ENCODE results near the gene SF1. TPM values are rescaled to one million over a fixed set of nuclear protein-coding genes. Genes with fewer than 3 reads are reported as not detected.

Gene SF1
- total and polyA plus RNA-seq, 9 of the 15 experiments (the other 6 are each of a cell fraction or from before 2014, with no cell fraction given), result 13.1 to 334 (median 111) TPM

- Histone ChIP-seq H3K4me2 (ENCODE audit: insufficient read depth, low read length) (no peak overlapping the region), H3K36me3 (ENCODE audit: control insufficient read depth, insufficient read depth, low read length) (no peaks in the 10 kb centered on the region), H3K9me1 (ENCODE audit: control insufficient read depth, insufficient read depth, low read length) (no peaks in the 10 kb centered on the region), H3K9ac (ENCODE audit: insufficient read depth in 1 of 2, low read depth in 2 of 2, low read length in 2 of 2) (0 out of 4 replicates have a peak overlapping the region, but pooled peaks of 1 of the 2 experiments have one; percentile 3), H4K20me1 (replicated peaks; ENCODE audit: control insufficient read depth, insufficient read depth, low read length) (no peaks in the 10 kb centered on the region), H3K27me3 (ENCODE audit: control insufficient read depth in 2 of 2, insufficient read depth in 2 of 2, low read length in 2 of 2) (peaks cover 0 to 3% of the 10 kb centered on the region in 2 experiments; a peak in 3 of 5 replicates), H3K27ac (ENCODE audit: extremely low read depth, low read depth, low read length) (no peak overlapping the region), H3K79me2 (ENCODE audit: control insufficient read depth, insufficient read depth, low read length) (no peaks in the 10 kb centered on the region), H3K9me3 (replicated peaks; ENCODE audit: control insufficient read depth, insufficient read depth, low read depth, low read length) (no peaks in the 10 kb centered on the region), H3K4me3 (no peak overlapping the region), H3K4me1 (replicated peaks in 1 of 2; ENCODE audit: control insufficient read depth in 2 of 2, insufficient read depth in 2 of 2, low read length in 2 of 2) (peaks cover 0 to 26% of the 10 kb centered on the region in 2 experiments; a peak in 3 of 5 replicates), H2AFZ (ENCODE audit: low read depth, low read length) (no peak overlapping the region)
- no TSS peak for BruUV-seq (replicated peaks)
- intact Hi-C loops (cut with micrococcal nuclease) (no loop called here), in situ Hi-C loops (cut with MboI) (loop anchor here (5.0 kb wide), 1 partner anchor 74 kb away; no protein-coding TSS in a partner anchor)
- 60% methylated on average over 15 of the region's 15 CpGs for WGBS (ENCODE audit: insufficient coverage, low coverage, missing lambda C conversion rate)
- DNase-seq (ENCODE audit: extremely low read depth in 1 of 4, low spot score in 3 of 4), result no peak
- ChIA-PET CTCF (ENCODE audit: low intra/inter-chr PET ratio) (no interaction called here), POLR2A (no interaction called here)
- FAIRE-seq, result no peak
- TF ChIP-seq JUNB (CRISPR knock-in tag; conservative IDR thresholded peaks at IDR 0.05) (no peak), CBX2 (IDR thresholded peaks at IDR 0.05; ENCODE audit: insufficient read depth, low read length, poor library complexity, severe bottlenecking) (no peak), MTA3 (IDR thresholded peaks at IDR 0.05; ENCODE audit: borderline replicate concordance) (no peak), TRIM28 (IDR thresholded peaks at IDR 0.05) (no peak), LCOR (CRISPR knock-in tag; IDR thresholded peaks at IDR 0.05) (no peak), ZFP30 (CRISPR knock-in tag; IDR thresholded peaks at IDR 0.05; ENCODE audit: borderline replicate concordance) (no peak), ZFPM2 (CRISPR knock-in tag; IDR thresholded peaks at IDR 0.05) (no peak), ZNF165 (CRISPR knock-in tag; IDR thresholded peaks at IDR 0.05; ENCODE audit: borderline replicate concordance) (no peak), TCF7L2 (IDR thresholded peaks at IDR 0.05; ENCODE audit: low read depth, low read length) (no peak), ADNP (tag; IDR thresholded peaks at IDR 0.05) (no peak), STAT5A (IDR thresholded peaks at IDR 0.05; ENCODE audit: borderline replicate concordance, low read length) (no peak), FOXA1 (IDR thresholded peaks at IDR 0.05; ENCODE audit: borderline replicate concordance) (no peak), SRSF7 (optimal IDR thresholded peaks at IDR 0.05; ENCODE audit: low read depth, low read length) (no peak), BRD4 (IDR thresholded peaks at IDR 0.05) (no peak), NR1H2 (CRISPR knock-in tag; IDR thresholded peaks at IDR 0.05) (no peak), ZNF224 (CRISPR knock-in tag; IDR thresholded peaks at IDR 0.05) (no peak), NR2C1 (IDR thresholded peaks at IDR 0.05) (no peak), NR2C1 (tag; IDR thresholded peaks at IDR 0.05) (no peak), NUFIP1 (IDR thresholded peaks at IDR 0.05; ENCODE audit: partially characterized antibody) (no peak)
- TF ChIP-seq, protein P1, sequence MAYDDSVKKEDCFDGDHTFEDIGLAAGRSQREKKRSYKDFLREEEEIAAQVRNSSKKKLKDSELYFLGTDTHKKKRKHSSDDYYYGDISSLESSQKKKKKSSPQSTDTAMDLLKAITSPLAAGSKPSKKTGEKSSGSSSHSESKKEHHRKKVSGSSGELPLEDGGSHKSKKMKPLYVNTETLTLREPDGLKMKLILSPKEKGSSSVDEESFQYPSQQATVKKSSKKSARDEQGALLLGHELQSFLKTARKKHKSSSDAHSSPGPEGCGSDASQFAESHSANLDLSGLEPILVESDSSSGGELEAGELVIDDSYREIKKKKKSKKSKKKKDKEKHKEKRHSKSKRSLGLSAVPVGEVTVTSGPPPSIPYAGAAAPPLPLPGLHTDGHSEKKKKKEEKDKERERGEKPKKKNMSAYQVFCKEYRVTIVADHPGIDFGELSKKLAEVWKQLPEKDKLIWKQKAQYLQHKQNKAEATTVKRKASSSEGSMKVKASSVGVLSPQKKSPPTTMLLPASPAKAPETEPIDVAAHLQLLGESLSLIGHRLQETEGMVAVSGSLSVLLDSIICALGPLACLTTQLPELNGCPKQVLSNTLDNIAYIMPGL (CRISPR knock-in tag; IDR thresholded peaks at IDR 0.05), result no peak
- TF ChIP-seq, protein P2, sequence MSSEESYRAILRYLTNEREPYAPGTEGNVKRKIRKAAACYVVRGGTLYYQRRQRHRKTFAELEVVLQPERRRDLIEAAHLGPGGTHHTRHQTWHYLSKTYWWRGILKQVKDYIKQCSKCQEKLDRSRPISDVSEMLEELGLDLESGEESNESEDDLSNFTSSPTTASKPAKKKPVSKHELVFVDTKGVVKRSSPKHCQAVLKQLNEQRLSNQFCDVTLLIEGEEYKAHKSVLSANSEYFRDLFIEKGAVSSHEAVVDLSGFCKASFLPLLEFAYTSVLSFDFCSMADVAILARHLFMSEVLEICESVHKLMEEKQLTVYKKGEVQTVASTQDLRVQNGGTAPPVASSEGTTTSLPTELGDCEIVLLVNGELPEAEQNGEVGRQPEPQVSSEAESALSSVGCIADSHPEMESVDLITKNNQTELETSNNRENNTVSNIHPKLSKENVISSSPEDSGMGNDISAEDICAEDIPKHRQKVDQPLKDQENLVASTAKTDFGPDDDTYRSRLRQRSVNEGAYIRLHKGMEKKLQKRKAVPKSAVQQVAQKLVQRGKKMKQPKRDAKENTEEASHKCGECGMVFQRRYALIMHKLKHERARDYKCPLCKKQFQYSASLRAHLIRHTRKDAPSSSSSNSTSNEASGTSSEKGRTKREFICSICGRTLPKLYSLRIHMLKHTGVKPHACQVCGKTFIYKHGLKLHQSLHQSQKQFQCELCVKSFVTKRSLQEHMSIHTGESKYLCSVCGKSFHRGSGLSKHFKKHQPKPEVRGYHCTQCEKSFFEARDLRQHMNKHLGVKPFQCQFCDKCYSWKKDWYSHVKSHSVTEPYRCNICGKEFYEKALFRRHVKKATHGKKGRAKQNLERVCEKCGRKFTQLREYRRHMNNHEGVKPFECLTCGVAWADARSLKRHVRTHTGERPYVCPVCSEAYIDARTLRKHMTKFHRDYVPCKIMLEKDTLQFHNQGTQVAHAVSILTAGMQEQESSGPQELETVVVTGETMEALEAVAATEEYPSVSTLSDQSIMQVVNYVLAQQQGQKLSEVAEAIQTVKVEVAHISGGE (CRISPR knock-in tag; IDR thresholded peaks at IDR 0.05), result no peak
- ATAC-seq, result no peak
Observed at GRCh38 chr11:64736654-64737053, 41.7 kb downstream of the SF1 start.

Measured in K562 (cell line).